ENCODE measurements around the gene NMNAT2.

DNA sequence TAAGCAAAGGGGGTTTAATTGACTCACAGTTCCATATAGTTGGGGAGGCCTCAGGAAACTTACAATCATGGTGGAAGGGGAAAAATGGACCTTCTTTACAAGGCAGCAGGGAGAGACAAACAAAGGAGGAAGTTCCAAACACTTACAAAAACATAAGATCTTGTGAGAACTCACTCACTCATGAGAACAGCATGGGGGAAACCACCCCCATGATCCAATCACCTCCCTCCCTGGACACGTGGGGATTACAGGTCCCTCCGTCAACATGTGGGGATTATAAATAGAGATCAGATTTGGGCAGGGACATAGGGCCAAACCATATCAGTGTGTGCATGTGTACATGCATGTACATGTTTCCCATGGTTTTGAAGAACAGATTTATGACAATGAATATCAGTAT is 48.6 kb upstream of the NMNAT2 start:
- TF ChIP-seq, protein P1, sequence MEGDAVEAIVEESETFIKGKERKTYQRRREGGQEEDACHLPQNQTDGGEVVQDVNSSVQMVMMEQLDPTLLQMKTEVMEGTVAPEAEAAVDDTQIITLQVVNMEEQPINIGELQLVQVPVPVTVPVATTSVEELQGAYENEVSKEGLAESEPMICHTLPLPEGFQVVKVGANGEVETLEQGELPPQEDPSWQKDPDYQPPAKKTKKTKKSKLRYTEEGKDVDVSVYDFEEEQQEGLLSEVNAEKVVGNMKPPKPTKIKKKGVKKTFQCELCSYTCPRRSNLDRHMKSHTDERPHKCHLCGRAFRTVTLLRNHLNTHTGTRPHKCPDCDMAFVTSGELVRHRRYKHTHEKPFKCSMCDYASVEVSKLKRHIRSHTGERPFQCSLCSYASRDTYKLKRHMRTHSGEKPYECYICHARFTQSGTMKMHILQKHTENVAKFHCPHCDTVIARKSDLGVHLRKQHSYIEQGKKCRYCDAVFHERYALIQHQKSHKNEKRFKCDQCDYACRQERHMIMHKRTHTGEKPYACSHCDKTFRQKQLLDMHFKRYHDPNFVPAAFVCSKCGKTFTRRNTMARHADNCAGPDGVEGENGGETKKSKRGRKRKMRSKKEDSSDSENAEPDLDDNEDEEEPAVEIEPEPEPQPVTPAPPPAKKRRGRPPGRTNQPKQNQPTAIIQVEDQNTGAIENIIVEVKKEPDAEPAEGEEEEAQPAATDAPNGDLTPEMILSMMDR (IDR thresholded peaks at IDR 0.05): no peak
- TF ChIP-seq POLR2A (IDR thresholded peaks at IDR 0.05; ENCODE audit: low read depth) (no peak), EP300 (IDR thresholded peaks at IDR 0.05) (no peak)
